GM12878 (cell line): Measurements from ENCODE around the gene TRABD2A. TPM values are rescaled to one million over a fixed set of nuclear protein-coding genes. Genes with fewer than 3 reads are reported as not detected.

Experiments
- ATF3 ChIP-seq: IDR thresholded peaks from 2 replicates; pipeline ENCODE4 v1.6.1; 2011; ENCODE audit warnings: low read depth, mild to moderate bottlenecking, low read length, moderate library complexity, borderline replicate concordance; ENCODE audit errors: extremely low read depth
- ATF7 ChIP-seq: fragments of 450-650 bp; IDR thresholded peaks from 2 replicates; pipeline ENCODE4 v1.6.1; 2016; ENCODE audit warnings: low read depth, mild to moderate bottlenecking
- BACH1 ChIP-seq: fragments of 450-650 bp; IDR thresholded peaks from 2 replicates; pipeline ENCODE4 v1.6.1; 2017; ENCODE audit warnings: mild to moderate bottlenecking, borderline replicate concordance
- CHD2 ChIP-seq: IDR thresholded peaks from 2 replicates; pipeline ENCODE4 v1.6.1; 2011; ENCODE audit warnings: low read depth, low read length, improper control_type of control experiment, borderline replicate concordance
- CREB1 ChIP-seq: IDR thresholded peaks from 2 replicates; pipeline ENCODE4 v1.6.1; 2012; ENCODE audit warnings: low read depth, mild to moderate bottlenecking, inconsistent platforms
- ELK1 ChIP-seq: IDR thresholded peaks from 2 replicates; pipeline ENCODE4 v1.6.1; 2012; ENCODE audit warnings: low read depth, low read length, improper control_type of control experiment
- ESRRA ChIP-seq: IDR thresholded peaks from 2 replicates; pipeline ENCODE4 v1.6.1; 2012; ENCODE audit warnings: mild to moderate bottlenecking, low read length, improper control_type of control experiment
- ETV6 ChIP-seq, 2 experiments: fragments of 450-650 bp in 1 of 2; IDR thresholded peaks in 1 of 2; conservative IDR thresholded peaks in 1 of 2; 2 replicates each; pipeline ENCODE4 v1.6.1; 2014; ENCODE audit warnings: antibody characterized with exemption in 1 of 2, borderline replicate concordance in 1 of 2, low read depth in 1 of 2, mild to moderate bottlenecking in 1 of 2, moderate library complexity in 1 of 2
- EZH2 ChIP-seq: IDR thresholded peaks from 2 replicates; pipeline ENCODE4 v1.6.1; 2012; ENCODE audit warnings: low read depth, mild to moderate bottlenecking, control low read depth, inconsistent platforms, low read length, borderline replicate concordance; ENCODE audit not compliant: control insufficient read depth
- GABPA ChIP-seq: IDR thresholded peaks from 2 replicates; pipeline ENCODE4 v1.6.1; 2014; ENCODE audit warnings: antibody characterized with exemption, low read depth, mild to moderate bottlenecking, inconsistent platforms
- GATAD2B ChIP-seq: fragments of 450-650 bp; conservative IDR thresholded peaks from 2 replicates; pipeline ENCODE4 v1.6.1; 2017; ENCODE audit warnings: low read depth, mild to moderate bottlenecking, moderate library complexity
- MTA2 ChIP-seq: fragments of 450-650 bp; IDR thresholded peaks from 2 replicates; pipeline ENCODE4 v1.6.1; 2016; ENCODE audit warnings: low read depth, mild to moderate bottlenecking, moderate library complexity
- NFXL1 ChIP-seq: fragments of 450-650 bp; IDR thresholded peaks from 2 replicates; pipeline ENCODE4 v1.6.1; 2017; ENCODE audit warnings: antibody characterized with exemption, mild to moderate bottlenecking, borderline replicate concordance
- NFYA ChIP-seq: IDR thresholded peaks from 2 replicates; pipeline ENCODE4 v1.6.1; 2011; ENCODE audit warnings: low read depth, mild to moderate bottlenecking, low read length, improper control_type of control experiment, borderline replicate concordance
- POLR2A ChIP-seq: IDR thresholded peaks from 2 replicates; pipeline ENCODE4 v1.6.1; 2011; ENCODE audit warnings: low read depth, mild to moderate bottlenecking, low read length
- RFX5 ChIP-seq: IDR thresholded peaks from 2 replicates; pipeline ENCODE4 v1.6.1; 2011; ENCODE audit warnings: low read depth, low read length, improper control_type of control experiment
- SIX5 ChIP-seq: IDR thresholded peaks from 2 replicates; pipeline ENCODE4 v1.6.1; 2011; ENCODE audit warnings: mild to moderate bottlenecking, low read depth, low read length, moderate library complexity; ENCODE audit not compliant: severe bottlenecking
- SKIL ChIP-seq: fragments of 450-650 bp; IDR thresholded peaks from 2 replicates; pipeline ENCODE4 v1.6.1; 2017; ENCODE audit warnings: mild to moderate bottlenecking, low read depth, inconsistent platforms; ENCODE audit not compliant: poor library complexity, severe bottlenecking
- SREBF2 ChIP-seq: IDR thresholded peaks from 2 replicates; pipeline ENCODE4 v1.6.1; 2012; ENCODE audit warnings: mild to moderate bottlenecking, low read length
- STAT1 ChIP-seq: fragments of 450-650 bp; conservative IDR thresholded peaks from 2 replicates; pipeline ENCODE4 v1.6.1; 2014; ENCODE audit warnings: antibody characterized with exemption, mild to moderate bottlenecking
- SUPT20H ChIP-seq: IDR thresholded peaks from 2 replicates; pipeline ENCODE4 v1.6.1; 2011; ENCODE audit warnings: low read depth, mild to moderate bottlenecking, low read length, moderate library complexity, borderline replicate concordance; ENCODE audit not compliant: control insufficient read depth
- YY1 ChIP-seq: IDR thresholded peaks from 2 replicates; pipeline ENCODE4 v1.6.1; 2011; ENCODE audit warnings: low read depth, mild to moderate bottlenecking, low read length
- ZBTB40 ChIP-seq: fragments of 450-650 bp; IDR thresholded peaks from 2 replicates; pipeline ENCODE4 v1.6.1; 2016; ENCODE audit warnings: mild to moderate bottlenecking, moderate library complexity, borderline replicate concordance
- polyA plus RNA-seq, 11 experiments: library from polyadenylated mRNA; depleted of rRNA in 4 of 11; unstranded in 6 of 11; stranded (reverse) in 5 of 11; fragments of >200 nt; fragmentation: Nextera tagmentation in 4 of 11; fragmentation: Illumina TruSeq in 1 of 11; extraction: Ambion mirVana in 4 of 11; extraction: Trizol in 1 of 11; gene quantifications; 1 replicate in 1 of 11; 2 replicates in 10 of 11; pipeline versions ENCODE4 v1.2.1 to v1.2.3, GENCODE V29; 2011 to 2016; ENCODE audit warnings: inconsistent platforms in 2 of 11, missing spikeins in 2 of 11, low read depth in 1 of 11
- total RNA-seq, 4 experiments: library from RNA; depleted of rRNA in 3 of 4; stranded (reverse); fragments of >200 nt in 3 of 4; fragmentation: Illumina TruSeq in 1 of 4; extraction: Trizol in 1 of 4; gene quantifications; 2 replicates each; pipeline versions ENCODE4 v1.2.1 to v1.2.3, GENCODE V29; 2013 to 2021

Gene TRABD2A
- total and polyA plus RNA-seq, 10 of the 15 experiments (the other 5 are each of a cell fraction or from before 2014, with no cell fraction given) = 1.4 to 7.6 (median 4.1) TPM

- TF ChIP-seq ELK1 (no peak), SREBF2 (no peak), SIX5 (no peak), ETV6 (conservative IDR thresholded peaks at IDR 0.05 in 1 of 2, IDR thresholded peaks at IDR 0.05 in 1 of 2; ENCODE audit: borderline replicate concordance in 1 of 2, low read depth in 1 of 2) (no peak), STAT1 (no peak), MTA2 (no peak), NFXL1 (no peak), NFYA (no peak), CREB1 (peak; percentile 8; the same call in 1 of the 2 replicates), RFX5 (no peak; the same call in 1 of the 2 replicates), SKIL (peak; percentile 31), GATAD2B (no peak), YY1 (no peak), GABPA (no peak), CHD2 (peak; percentile 60; the same call in 1 of the 2 replicates), SUPT20H (no peak), ATF7 (no peak), EZH2 (no peak), BACH1 (peak; percentile 82; the same call in 1 of the 2 replicates), POLR2A (peak; percentile 77), ZBTB40 (no peak), ESRRA (no peak), ATF3 (no peak)
Measured at GRCh38 chr2:84906900-84907714, 26.2 kb upstream of the TRABD2A start (continued).
